Glomerular endothelial cell (primary cell): ENCODE data around the gene PDE7B. TPM values are rescaled to one million over a fixed set of nuclear protein-coding genes. Genes with fewer than 3 reads are reported as not detected.

Source experiments
- DNase-seq: peaks from one replicate; pipeline ENCODE4 v3.0.0-alpha.2; 2011; ENCODE audit warnings: low read depth, low spot score; ENCODE audit errors: extremely low read depth
- total RNA-seq: library from RNA; depleted of rRNA; stranded (reverse); fragments of >200 nt; gene quantifications from 2 replicates; pipeline ENCODE4 v1.2.3, GENCODE V29; 2015

Gene PDE7B
- total RNA-seq, 1 donor from 2014 or later = 37.7 TPM

DNA sequence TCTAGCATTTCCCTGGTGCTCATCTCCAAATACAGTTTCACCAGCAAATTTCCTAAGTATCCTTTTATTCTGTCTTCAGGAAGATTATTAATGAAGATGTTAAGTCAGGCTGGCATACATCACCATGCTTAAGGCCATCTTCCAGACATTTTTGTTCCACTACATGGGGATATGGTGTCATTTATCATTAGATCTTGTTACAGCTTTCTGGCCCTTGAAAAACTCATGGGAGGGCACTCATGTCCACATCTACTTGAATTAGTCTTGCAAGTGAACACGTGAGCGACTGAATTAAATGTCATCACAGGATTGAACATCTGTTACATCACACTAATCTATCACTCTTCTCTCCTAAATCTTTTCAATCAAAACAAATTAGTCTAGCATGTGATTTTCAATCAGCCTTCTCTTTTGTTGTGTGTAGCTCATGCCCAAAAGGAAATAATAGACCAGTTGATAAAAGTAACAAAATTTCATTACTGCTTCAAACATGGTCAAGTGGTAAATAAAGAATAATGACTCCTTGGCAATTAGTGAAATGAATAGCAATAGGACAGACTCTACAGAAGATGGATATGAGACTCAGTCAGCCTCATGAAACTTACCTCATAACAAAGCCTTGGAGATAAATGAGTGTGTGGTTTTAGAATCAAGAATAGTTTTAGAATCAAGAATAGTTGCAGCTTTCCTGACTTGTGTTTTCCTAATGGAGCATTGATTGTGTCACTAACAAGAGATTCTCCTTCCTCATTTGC, 318.1 kb downstream of the PDE7B start:
- no peak for DNase-seq

DNA sequence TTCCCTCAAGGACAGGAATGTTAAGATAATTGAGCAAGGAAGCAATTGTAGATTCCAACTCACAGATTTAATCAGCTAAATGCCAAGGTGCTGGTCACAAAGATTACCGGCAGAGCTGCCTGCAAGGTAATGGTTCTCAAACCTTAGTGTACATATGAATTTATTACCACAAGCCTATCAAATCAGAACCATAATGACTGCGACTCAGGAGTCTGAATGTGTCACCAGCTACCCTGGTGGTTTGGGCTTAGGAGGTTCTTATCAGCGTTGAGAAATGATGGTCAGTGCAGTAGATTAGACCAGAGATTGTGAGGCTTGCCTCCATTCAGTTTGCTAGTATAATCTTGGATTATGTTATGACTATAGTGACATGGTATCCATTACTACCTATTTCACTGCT, 319.7 kb downstream of the PDE7B start:
- DNase-seq = no peak

DNA sequence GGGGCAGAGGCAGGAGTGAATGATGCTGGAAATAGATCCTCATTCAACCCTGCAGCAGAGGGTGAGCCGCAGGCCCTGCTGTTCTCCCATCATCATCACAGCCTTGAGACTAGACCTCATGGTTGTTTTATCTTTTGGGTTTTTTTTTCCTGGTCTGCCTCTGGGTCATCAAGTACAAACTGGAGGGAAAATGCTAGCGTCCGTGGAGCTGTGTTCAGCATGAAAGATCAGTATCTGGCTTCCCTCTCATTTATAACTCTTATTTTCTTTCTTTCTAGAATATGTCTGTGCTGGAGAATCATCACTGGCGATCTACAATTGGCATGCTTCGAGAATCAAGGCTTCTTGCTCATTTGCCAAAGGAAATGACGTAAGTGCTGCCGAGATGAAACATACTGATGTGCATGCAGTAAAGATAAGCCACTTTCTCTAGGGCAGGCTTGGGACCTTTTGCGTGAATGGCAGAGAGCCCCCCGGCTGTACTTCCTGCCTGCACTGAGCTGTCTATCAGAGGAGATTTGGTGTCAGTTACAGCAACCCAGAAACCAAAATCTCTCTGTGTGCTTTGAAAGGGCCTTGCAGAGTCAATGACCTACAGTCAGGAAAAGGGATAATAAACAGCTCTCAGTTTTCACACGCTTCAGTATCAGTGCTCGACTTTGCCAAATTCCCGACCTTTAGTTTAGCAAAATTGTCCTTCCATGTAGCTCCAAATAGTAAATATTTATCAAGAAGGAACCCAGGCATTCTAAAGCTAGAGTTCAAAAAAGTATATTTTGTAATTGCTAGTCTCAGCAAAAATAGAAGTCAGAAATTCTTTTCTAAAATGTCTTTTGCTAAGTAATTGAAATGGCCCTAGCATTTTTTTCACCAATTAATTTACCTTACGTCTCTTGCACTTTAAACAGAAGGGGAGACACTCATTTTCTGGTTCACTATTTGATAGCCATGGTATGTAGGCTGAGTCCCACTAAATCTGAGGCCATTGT, 322.3 kb downstream of the PDE7B start:
- DNase-seq = no peak

DNA sequence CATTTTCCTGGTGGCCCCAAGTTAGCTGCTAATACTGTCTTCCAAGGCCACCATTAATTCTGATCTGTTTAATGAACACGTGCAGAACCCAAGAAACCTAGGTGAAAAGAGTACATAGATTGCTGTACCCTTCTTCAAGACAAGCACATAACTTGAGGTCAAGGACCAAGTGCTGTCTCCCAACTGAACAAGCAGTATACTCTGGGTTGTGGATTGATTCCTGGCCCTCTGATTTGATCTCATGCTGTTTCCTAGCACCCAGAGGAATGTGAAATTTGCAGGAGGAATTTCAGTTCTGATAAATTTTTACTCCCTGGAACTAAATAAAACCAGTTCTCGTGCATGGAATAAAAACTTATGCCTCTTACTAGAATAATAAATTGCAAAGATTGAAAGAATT, 323.0 kb downstream of the PDE7B start:
- no peak for DNase-seq

DNA sequence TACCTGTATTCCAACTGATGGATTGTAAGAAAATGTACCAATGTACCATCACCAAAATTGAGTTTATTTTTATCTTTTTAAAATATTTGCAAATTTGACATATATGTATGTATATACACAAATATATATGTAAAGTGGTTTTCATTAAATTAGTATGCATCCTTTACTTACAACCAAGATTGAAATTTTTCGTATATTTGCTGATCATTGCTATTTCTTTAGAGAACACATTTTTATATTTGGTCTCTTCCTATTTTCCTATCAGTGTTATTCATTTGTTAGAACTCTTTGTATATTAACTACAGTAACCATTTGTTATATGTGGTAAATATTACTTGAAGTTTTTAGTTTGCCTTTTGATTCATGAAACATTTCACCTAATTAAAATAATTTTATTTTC, 324.4 kb downstream of the PDE7B start:
- no peak for DNase-seq

DNA sequence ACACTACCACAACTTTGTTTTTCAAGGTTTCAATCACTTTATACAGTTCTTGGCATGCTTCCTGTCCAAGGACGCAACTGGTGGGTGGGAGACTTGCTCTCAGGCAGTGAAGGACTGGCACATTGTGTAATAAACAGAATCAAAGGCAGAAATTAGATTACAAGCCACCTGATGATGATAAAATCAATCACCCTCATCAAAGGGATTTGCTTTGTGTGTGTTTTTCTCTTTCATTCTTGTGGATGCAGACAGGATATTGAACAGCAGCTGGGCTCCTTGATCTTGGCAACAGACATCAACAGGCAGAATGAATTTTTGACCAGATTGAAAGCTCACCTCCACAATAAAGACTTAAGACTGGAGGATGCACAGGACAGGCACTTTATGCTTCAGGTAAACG, 327.2 kb downstream of the PDE7B start:
- no peak for DNase-seq

DNA sequence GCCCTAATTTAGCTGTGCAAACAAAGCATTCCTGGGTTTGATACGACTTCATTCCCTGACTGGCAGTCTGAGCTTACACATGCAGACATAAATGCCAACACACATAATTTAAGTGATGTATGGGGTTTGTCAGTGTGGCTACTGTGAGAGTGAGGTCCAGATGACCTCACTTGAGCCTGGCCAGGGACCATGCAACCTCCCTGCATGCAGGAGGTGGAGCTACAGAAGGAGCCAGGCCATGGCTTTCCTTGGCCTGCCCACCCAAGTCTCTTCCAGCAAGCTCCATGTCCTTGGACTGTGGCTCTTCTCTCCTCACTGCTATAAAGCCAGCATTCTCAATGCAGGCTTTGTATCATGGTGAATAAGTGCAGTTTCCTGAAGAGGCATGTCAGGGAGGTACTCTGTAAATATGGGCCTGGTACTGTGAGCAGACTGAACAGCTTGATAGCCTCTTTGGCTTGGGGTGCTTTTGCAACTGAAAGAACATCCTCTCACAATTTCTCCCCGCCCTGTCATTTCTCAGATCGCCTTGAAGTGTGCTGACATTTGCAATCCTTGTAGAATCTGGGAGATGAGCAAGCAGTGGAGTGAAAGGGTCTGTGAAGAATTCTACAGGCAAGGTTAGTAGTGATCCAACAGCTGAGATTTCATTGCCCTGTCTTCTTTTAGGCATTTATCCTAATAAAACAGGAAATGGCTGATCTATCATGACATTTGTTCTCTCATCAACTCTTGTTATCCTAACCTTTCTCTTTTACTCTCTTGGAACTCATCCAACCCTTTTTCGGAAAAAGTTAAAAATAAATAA, 329.4 kb downstream of the PDE7B start:
- DNase-seq = no peak

DNA sequence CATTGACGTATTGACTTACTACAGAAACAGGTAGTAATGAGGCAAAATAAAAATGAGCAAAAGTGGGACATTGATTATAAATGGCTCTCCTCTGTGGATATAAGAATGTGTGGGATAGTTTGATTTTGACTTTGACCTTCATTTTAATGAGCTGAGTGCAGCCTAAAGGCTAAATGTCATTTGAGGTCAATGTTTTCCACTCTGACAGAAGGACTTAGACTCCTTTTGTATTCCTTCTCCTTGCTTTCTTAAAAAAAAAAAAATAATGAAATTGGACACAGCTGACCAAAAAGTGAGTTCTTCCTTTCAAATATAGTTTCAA, 330.0 kb downstream of the PDE7B start:
- no peak for DNase-seq

DNA sequence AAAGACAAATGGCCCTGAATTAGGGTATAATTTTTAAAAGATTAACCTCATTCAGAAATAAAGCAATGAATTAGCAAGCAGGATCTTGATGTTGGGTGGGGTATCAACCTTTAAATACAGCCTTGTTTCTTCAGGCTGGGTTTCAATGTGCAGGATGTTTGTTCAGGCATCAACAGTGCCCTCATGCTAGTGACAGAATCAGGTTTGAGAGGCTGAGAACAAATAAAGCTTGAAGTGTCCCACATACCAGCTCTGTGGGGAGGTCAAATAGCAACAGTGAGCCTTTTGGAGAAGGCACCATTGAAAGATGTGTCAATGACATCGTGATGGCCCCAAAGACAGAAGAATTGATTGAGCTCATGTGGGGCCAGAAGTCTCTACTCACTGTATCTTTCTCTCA, 330.4 kb downstream of the PDE7B start:
- no peak for DNase-seq

DNA sequence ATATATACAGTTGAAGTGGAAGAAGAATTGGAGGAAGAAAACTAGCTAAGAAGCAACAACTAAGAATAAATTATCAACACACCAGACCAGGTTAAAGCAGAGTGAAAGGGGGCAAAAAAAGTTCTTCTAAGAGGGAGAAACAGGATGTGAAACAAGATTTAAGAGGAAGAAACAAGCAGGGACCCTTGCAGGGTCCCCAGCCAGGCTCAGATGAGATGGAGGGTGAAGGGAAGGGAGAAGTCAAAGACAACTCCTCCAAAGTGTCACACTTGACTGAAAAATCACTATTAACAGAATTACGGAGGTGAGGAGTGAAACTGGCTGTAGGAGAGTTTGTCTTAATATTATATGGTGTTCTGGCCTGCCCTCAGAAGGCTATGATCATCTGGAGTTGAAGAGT, 333.2 kb downstream of the PDE7B start:
- no peak for DNase-seq

DNA sequence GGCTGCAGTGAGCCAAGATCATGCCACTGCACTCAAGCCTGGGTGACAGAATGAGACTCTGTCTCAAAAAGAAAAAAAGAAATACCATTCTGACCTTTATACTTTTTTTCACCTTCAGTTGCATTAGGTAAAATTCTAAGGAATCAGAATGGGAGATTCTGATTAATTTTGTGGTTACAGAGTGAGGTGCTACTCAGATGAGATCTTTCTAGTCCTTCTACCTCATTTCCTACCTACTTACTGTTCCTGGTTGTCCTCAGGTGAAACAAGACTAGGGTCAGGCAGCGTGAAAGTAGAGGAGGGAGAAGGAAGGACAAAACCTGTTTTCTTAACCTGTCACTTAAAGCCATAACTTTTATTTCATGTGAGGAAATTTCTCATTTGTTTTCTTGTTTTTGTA, 334.9 kb downstream of the PDE7B start:
- DNase-seq = no peak

DNA sequence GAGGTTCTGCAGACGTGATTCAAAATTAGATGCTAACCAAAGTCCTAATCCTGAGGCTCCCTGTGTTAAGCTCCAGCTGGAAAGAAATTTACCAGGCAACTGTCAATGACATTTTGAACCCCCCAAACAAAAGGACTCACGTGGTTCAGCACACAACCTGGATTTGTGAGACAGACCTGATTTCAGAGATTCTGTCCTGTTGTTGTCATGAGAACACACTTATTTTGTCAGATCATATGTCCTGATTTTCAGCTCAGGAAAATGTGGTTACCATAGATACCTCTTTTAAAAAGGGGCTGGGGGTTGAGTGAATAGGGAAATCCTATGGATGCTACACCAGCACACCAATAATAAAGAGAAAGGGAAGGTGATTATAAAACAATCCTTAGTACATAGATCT, 337.0 kb downstream of the PDE7B start:
- no peak for DNase-seq

DNA sequence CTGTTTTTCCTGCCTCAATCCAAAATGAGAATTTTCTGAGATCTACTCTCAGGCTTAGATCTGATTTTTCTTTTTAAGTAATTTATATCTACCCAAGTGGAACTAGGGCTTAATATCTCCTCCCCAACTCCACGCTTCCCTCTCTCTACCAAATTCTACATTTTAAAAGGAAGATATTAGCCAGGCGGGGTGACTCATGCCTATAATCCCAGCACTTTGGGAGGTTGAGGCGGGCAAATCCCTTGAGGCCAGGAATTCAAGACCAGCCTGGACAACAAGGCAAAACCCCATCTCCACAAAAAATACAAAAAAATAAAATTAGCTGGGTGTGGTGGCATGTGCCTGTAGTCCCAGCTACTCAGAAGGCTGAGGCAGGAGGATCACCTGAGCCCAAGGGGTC, 337.6 kb downstream of the PDE7B start:
- no peak for DNase-seq

DNA sequence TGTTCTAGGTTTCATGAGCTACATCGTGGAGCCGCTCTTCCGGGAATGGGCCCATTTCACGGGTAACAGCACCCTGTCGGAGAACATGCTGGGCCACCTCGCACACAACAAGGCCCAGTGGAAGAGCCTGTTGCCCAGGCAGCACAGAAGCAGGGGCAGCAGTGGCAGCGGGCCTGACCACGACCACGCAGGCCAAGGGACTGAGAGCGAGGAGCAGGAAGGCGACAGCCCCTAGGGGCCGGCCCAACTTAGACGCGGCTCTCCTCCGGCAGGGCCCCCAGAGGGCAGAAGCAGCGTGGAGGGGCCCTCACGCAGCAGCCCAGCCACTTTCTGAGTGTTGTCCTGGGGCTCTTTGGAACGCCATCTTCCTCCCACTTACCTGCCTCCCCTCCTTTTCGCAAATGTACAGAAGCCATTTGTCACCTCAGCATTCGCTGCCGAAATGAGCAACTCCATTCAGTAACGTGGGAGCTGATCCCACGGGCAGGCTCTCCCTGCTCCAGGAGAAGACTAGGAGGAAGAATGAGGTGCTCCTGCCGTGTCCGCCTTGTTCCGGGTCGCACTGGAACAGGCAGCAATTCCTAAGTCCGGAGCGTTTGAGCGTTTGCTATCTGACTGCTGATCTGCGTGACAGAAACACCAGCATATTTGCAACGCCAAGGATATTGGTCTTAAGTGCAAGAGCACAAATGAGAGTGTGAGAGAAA, 340.3 kb downstream of the PDE7B start:
- no peak for DNase-seq

DNA sequence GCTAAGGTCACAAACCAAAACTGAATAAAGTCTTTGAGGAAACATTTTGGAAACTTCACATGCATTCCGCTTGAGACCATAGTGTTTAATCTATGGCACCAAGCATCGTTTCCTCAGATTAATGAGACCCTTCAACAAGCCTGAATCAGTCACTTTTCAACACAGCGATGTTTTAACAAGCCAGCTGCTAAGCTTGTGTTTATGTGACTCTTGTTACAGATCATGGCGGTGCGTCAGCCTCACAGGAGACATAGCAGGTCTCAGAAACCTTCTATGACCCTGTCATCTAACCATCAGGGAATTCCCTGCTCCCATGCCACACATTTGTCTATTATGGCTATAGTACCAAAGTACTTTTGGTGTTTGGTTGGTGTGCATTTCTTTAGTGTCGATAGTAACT, 341.4 kb downstream of the PDE7B start:
- no peak for DNase-seq

DNA sequence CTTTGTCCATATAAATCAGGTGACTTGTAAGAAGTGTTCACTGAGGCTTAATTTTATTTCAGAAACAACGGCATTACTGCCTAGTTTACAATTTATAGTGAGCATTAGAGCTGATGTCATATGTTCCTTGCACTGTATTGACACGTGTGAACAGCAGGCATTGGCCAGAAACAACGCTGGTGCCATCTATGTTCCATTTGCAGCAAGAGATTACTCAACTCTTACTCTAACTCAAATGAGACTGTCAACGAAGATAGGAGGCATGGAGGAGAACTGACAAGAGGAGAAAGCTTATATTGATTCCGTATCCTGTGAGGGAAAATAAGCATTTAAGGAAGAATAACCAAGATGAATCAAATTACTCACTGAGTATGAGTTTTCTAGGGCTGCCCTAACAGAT, 350.2 kb downstream of the PDE7B start:
- DNase-seq = no peak

DNA sequence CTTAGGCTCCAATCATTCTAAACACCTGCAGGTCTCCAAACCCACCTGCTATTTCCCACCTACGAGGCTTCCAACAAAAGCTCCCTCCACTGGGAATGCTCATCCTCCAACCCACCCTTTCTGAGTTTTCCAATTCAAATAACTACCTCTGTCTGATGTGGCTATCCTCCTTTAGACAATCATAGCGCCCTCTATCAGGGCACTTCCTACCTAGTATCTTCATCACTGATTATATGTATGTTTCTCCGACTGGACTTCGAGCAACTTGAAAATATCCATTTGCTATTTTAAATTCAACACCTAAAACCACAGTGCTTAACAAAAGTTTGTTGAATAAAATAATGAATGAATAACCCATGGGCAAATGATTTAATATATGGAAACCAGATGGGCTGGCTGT, 357.3 kb downstream of the PDE7B start:
- DNase-seq = no peak

DNA sequence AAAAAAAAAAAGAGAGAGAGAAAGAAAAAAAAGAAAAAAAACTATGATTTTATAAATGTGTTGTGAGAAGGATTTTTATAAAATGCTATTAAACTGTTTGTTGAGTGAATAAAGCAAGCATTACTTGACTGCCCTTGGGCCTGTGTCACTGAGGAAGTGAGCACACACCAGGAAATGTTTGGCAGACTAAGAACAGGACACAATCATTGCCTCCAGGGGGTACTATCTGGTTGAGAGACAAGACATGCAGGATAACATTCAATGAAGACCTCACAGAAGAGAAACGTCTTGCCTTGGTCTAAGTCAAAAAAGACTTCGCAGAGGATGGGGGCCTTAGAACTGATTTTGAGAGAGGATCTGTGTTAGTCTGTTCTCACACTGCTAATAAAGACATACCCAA, 358.0 kb downstream of the PDE7B start:
- DNase-seq = no peak

DNA sequence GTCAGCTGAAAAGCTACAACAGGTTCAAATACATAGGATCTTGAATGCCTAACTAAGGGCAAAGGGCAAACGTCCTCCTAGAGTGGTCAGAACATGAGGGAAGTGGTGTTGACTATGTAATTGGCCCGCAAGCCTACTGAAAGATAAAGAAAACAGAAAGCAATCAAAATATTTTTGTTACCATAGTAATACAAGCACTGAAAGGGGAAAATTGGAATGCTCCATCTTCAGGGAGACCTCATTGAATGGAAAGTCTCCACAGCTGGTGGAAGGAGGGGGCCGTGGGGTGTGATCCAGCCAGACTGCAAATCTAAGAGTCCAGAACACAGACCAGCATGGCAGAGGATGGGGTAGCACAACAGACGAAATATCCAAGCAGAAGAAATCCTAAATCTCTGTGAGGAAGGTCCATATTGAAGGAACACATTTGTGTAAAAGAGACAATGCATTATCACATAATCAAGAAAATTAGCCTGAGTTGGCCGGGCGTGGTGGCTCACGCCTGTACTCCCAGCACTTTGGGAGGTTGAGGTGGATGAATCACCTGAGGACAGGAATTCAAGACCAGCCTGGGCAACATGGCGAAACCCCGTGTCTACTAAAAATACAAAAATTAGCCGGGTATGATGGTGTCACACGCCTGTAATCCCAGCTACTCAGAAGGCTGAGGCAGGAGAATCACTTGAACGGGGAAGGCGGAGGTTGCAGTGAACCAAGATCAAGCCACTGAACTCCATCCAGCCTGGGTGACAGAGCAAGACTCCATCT, 359.1 kb downstream of the PDE7B start:
- no peak for DNase-seq

DNA sequence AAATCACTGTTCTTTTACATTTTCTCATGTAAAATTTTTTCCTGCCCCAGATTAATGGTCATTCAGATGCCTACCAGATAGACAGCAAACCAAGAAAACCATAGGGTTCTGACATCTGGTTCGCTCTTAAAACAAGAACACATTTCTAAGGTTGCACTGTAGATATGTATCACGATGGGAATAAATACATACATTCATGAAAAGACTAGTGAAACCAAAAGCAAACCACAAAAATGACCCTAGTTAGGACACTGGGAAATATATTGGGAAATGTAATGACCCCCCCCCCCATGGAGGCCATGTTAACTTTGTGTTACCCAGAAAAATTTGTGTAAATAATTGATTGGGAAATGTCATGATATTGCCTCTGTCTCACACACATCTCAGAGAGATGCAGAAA, 361.1 kb downstream of the PDE7B start:
- DNase-seq = no peak
